HT1080 (cell line): ENCODE results near the gene ADCY10. TPM values are rescaled to one million over a fixed set of nuclear protein-coding genes. Genes with fewer than 3 reads are reported as not detected.

Source experiments
- total RNA-seq: library from RNA; depleted of rRNA; stranded (reverse); fragments of >200 nt; shearing (Covaris generic); gene quantifications from 2 replicates; pipeline ENCODE4 v1.2.3, GENCODE V29; 2014; rRNA removed

The ADCY10 gene
- total RNA-seq, 1 experiment from 2014 or later = not detected

Other genes starting within 250 kb of the ADCY10 start
- gene MPZL1, start 192.2 kb downstream of the ADCY10 start, total RNA-seq = 67.6 and 70.0 TPM in 2 replicates
- gene DCAF6, start 22.5 kb upstream of the ADCY10 start, total RNA-seq = 33.5 and 39.5 TPM in 2 replicates
- 35.8 and 46.0 TPM in 2 replicates for gene MPC2, start 22.9 kb upstream of the ADCY10 start, total RNA-seq
- 12.8 and 13.4 TPM in 2 replicates for gene GPR161, start 222.8 kb upstream of the ADCY10 start, total RNA-seq